ENCODE results near the gene SUMO3. TPM values are rescaled to one million over a fixed set of nuclear protein-coding genes. Genes with fewer than 3 reads are reported as not detected.

SUMO3 gene
- total RNA-seq, 1 experiment from 2014 or later: 62.3 TPM

- Mint-ChIP-seq H3K9me3 (ENCODE audit: unreplicated experiment) (no peaks in the 10 kb centered on the region), H3K36me3 (ENCODE audit: insufficient read depth, unreplicated experiment) (no peaks in the 10 kb centered on the region), H3K27ac (ENCODE audit: low read depth, unreplicated experiment) (no peak overlapping the region), H3K4me3 (ENCODE audit: unreplicated experiment) (no peak overlapping the region), H3K4me1 (ENCODE audit: insufficient read depth, unreplicated experiment) (peaks cover 6% of the 10 kb centered on the region), H3K27me3 (ENCODE audit: insufficient read depth, unreplicated experiment) (peaks cover 9% of the 10 kb centered on the region)
- no peak for TF ChIP-seq CTCF (IDR thresholded peaks at IDR 0.05; ENCODE audit: unreplicated experiment)
- no peak for DNase-seq (ENCODE audit: unreplicated experiment)
- POLR2A ChIA-PET: no interaction called here
- no TSS peak for BruUV-seq (replicated peaks)
- intact Hi-C loops (cut with micrococcal nuclease): no loop called here
- CTCF ChIA-PET: interaction anchor here (0.6 to 1.8 kb wide), 4 partner anchors 13 to 47 kb away, joined by 3 to 6 read pairs (median 5); no protein-coding TSS in a partner anchor
Observed at GRCh38 chr21:44758781-44759627, 58.9 kb downstream of the SUMO3 start.

- no peaks in the 10 kb centered on the region for H3K9me3 Mint-ChIP-seq (ENCODE audit: unreplicated experiment)
- no peak for DNase-seq (ENCODE audit: unreplicated experiment)
- BruUV-seq (replicated peaks): no TSS peak
- H3K27ac Mint-ChIP-seq (ENCODE audit: low read depth, unreplicated experiment): no peak overlapping the region
- H3K27me3 Mint-ChIP-seq (ENCODE audit: insufficient read depth, unreplicated experiment): peaks cover 9% of the 10 kb centered on the region
- H3K4me3 Mint-ChIP-seq (ENCODE audit: unreplicated experiment): no peak overlapping the region
- H3K4me1 Mint-ChIP-seq (ENCODE audit: insufficient read depth, unreplicated experiment): peaks cover 6% of the 10 kb centered on the region
- H3K36me3 Mint-ChIP-seq (ENCODE audit: insufficient read depth, unreplicated experiment): no peaks in the 10 kb centered on the region
- ChIA-PET POLR2A (no interaction called here), CTCF (interaction anchor here (1.7 kb wide), 1 partner anchor 16 kb away, joined by 6 read pairs; no protein-coding TSS in a partner anchor)
- intact Hi-C loops (cut with micrococcal nuclease): no loop called here
- TF ChIP-seq CTCF (IDR thresholded peaks at IDR 0.05; ENCODE audit: unreplicated experiment): no peak
Observed at GRCh38 chr21:44758141-44758561, 59.7 kb downstream of the SUMO3 start.

GRCh38 chr21:44757731-44758130, 60.1 kb downstream of the SUMO3 start:
- intact Hi-C loops (cut with micrococcal nuclease): no loop called here
- CTCF ChIA-PET: interaction anchor here (0.5 to 1.7 kb wide), 3 partner anchors 15 to 47 kb away, joined by 3 to 6 read pairs (median 3); no protein-coding TSS in a partner anchor
- POLR2A ChIA-PET: no interaction called here
- no peak for TF ChIP-seq CTCF (IDR thresholded peaks at IDR 0.05; ENCODE audit: unreplicated experiment)
- H3K4me1 Mint-ChIP-seq (ENCODE audit: insufficient read depth, unreplicated experiment): peaks cover 10% of the 10 kb centered on the region
- H3K9me3 Mint-ChIP-seq (ENCODE audit: unreplicated experiment): no peaks in the 10 kb centered on the region
- H3K36me3 Mint-ChIP-seq (ENCODE audit: insufficient read depth, unreplicated experiment): no peaks in the 10 kb centered on the region
- DNase-seq (ENCODE audit: unreplicated experiment): no peak
- H3K4me3 Mint-ChIP-seq (ENCODE audit: unreplicated experiment): no peak overlapping the region
- no peak overlapping the region for H3K27ac Mint-ChIP-seq (ENCODE audit: low read depth, unreplicated experiment)
- no TSS peak for BruUV-seq (replicated peaks)
- H3K27me3 Mint-ChIP-seq (ENCODE audit: insufficient read depth, unreplicated experiment): peaks cover 9% of the 10 kb centered on the region

GRCh38 chr21:44756423-44757185, 61.3 kb downstream of the SUMO3 start:
- H3K36me3 Mint-ChIP-seq (ENCODE audit: insufficient read depth, unreplicated experiment): no peaks in the 10 kb centered on the region
- no peak overlapping the region for H3K27ac Mint-ChIP-seq (ENCODE audit: low read depth, unreplicated experiment)
- H3K27me3 Mint-ChIP-seq (ENCODE audit: insufficient read depth, unreplicated experiment): peaks cover 9% of the 10 kb centered on the region
- TF ChIP-seq CTCF (IDR thresholded peaks at IDR 0.05; ENCODE audit: unreplicated experiment): no peak
- POLR2A ChIA-PET: no interaction called here
- intact Hi-C loops (cut with micrococcal nuclease): no loop called here
- H3K9me3 Mint-ChIP-seq (ENCODE audit: unreplicated experiment): no peaks in the 10 kb centered on the region
- CTCF ChIA-PET: interaction anchor here (0.7 kb wide), 1 partner anchor 48 kb away, joined by 3 read pairs; no protein-coding TSS in a partner anchor
- H3K4me3 Mint-ChIP-seq (ENCODE audit: unreplicated experiment): no peak overlapping the region
- no peak for DNase-seq (ENCODE audit: unreplicated experiment)
- BruUV-seq (replicated peaks): no TSS peak
- peaks cover 14% of the 10 kb centered on the region for H3K4me1 Mint-ChIP-seq (ENCODE audit: insufficient read depth, unreplicated experiment)
